B cell (primary cell): Measurements from ENCODE around the gene NTN4.

ENCODE experiments used
- CTCF ChIP-seq: fragments of 200-600 bp; IDR thresholded peaks from one replicate; pipeline ENCODE4 v1.8.0; 2022; ENCODE audit warnings: antibody characterized with exemption, mild to moderate bottlenecking
- EZH2 ChIP-seq: IDR thresholded peaks from 2 replicates; pipeline ENCODE4 v1.6.1; 2012; ENCODE audit warnings: borderline replicate concordance, low read depth, mild to moderate bottlenecking, moderate library complexity, low read length; ENCODE audit not compliant: insufficient read depth, poor library complexity, severe bottlenecking

- no peak for TF ChIP-seq CTCF
- no peak for TF ChIP-seq EZH2
These were observed 102.6 kb downstream of the NTN4 start for GRCh38 chr12:95687937-95688336.
